Measurements from ENCODE around the gene RAD54L.

The RAD54L gene

GRCh38 chr1:46288485-46289133 is 41.0 kb downstream of the RAD54L start:
- H3K4me1 ChIP-seq (ENCODE audit: low read length) = no peaks in the 10 kb centered on the region
- no peak overlapping the region for H2AFZ ChIP-seq (ENCODE audit: low read depth, low read length)
- TF ChIP-seq EZH2phosphoT487 (IDR thresholded peaks at IDR 0.05; ENCODE audit: low read depth) (no peak), CTCF (IDR thresholded peaks at IDR 0.05; ENCODE audit: low read depth, low read length) (no peak)
- H3K9me3 ChIP-seq (ENCODE audit: insufficient read depth, low read length) = no peaks in the 10 kb centered on the region
- no peak overlapping the region for H3K4me3 ChIP-seq (ENCODE audit: low read length)
- no peak overlapping the region for H3K4me2 ChIP-seq (ENCODE audit: low read length)
- no peaks in the 10 kb centered on the region for H4K20me1 ChIP-seq (ENCODE audit: insufficient read depth, low read length)
- H3K79me2 ChIP-seq (ENCODE audit: low read length) = no peaks in the 10 kb centered on the region
- H3K9ac ChIP-seq (ENCODE audit: low read length) = no peak overlapping the region
- peaks cover 25% of the 10 kb centered on the region for H3K36me3 ChIP-seq (replicated peaks; ENCODE audit: low read depth, low read length)
- H3K27ac ChIP-seq (ENCODE audit: low read length) = no peak overlapping the region
- no peaks in the 10 kb centered on the region for H3K27me3 ChIP-seq (ENCODE audit: low read depth, low read length)

- H3K27me3 ChIP-seq (ENCODE audit: low read depth, low read length) = no peaks in the 10 kb centered on the region
- no peak overlapping the region for H2AFZ ChIP-seq (ENCODE audit: low read depth, low read length)
- H4K20me1 ChIP-seq (ENCODE audit: insufficient read depth, low read length) = no peaks in the 10 kb centered on the region
- no peaks in the 10 kb centered on the region for H3K79me2 ChIP-seq (ENCODE audit: low read length)
- H3K27ac ChIP-seq (ENCODE audit: low read length) = no peak overlapping the region
- H3K36me3 ChIP-seq (replicated peaks; ENCODE audit: low read depth, low read length) = peaks cover 23% of the 10 kb centered on the region
- no peaks in the 10 kb centered on the region for H3K4me1 ChIP-seq (ENCODE audit: low read length)
- no peak overlapping the region for H3K9ac ChIP-seq (ENCODE audit: low read length)
- no peak overlapping the region for H3K4me3 ChIP-seq (ENCODE audit: low read length)
- H3K9me3 ChIP-seq (ENCODE audit: insufficient read depth, low read length) = no peaks in the 10 kb centered on the region
- no peak overlapping the region for H3K4me2 ChIP-seq (ENCODE audit: low read length)
- TF ChIP-seq CTCF (IDR thresholded peaks at IDR 0.05; ENCODE audit: low read depth, low read length) (no peak), EZH2phosphoT487 (IDR thresholded peaks at IDR 0.05; ENCODE audit: low read depth) (no peak)
These were observed 41.6 kb downstream of the RAD54L start for GRCh38 chr1:46289134-46289494.

- TF ChIP-seq CTCF (IDR thresholded peaks at IDR 0.05; ENCODE audit: low read depth, low read length) (no peak), EZH2phosphoT487 (IDR thresholded peaks at IDR 0.05; ENCODE audit: low read depth) (no peak)
- H3K4me2 ChIP-seq (ENCODE audit: low read length) = no peak overlapping the region
- no peaks in the 10 kb centered on the region for H3K79me2 ChIP-seq (ENCODE audit: low read length)
- H4K20me1 ChIP-seq (ENCODE audit: insufficient read depth, low read length) = no peaks in the 10 kb centered on the region
- H3K9me3 ChIP-seq (ENCODE audit: insufficient read depth, low read length) = no peaks in the 10 kb centered on the region
- no peak overlapping the region for H2AFZ ChIP-seq (ENCODE audit: low read depth, low read length)
- H3K9ac ChIP-seq (ENCODE audit: low read length) = no peak overlapping the region
- H3K4me3 ChIP-seq (ENCODE audit: low read length) = no peak overlapping the region
- peaks cover 20% of the 10 kb centered on the region for H3K36me3 ChIP-seq (replicated peaks; ENCODE audit: low read depth, low read length)
- no peaks in the 10 kb centered on the region for H3K27me3 ChIP-seq (ENCODE audit: low read depth, low read length)
- H3K4me1 ChIP-seq (ENCODE audit: low read length) = no peaks in the 10 kb centered on the region
- H3K27ac ChIP-seq (ENCODE audit: low read length) = no peak overlapping the region
These were observed 42.4 kb downstream of the RAD54L start for GRCh38 chr1:46289976-46290375.

- H4K20me1 ChIP-seq (ENCODE audit: insufficient read depth, low read length) = peaks cover 14% of the 10 kb centered on the region
- H3K36me3 ChIP-seq (replicated peaks; ENCODE audit: low read depth, low read length) = peaks cover 35% of the 10 kb centered on the region
These were observed 47.7 kb downstream of the RAD54L start for GRCh38 chr1:46295306-46295705.

More at GRCh38 chr1:46295306-46295705, 47.7 kb downstream of the RAD54L start:
- no peak overlapping the region for H2AFZ ChIP-seq (ENCODE audit: low read depth, low read length)
- H3K27ac ChIP-seq (ENCODE audit: low read length) = no peak overlapping the region
- no peaks in the 10 kb centered on the region for H3K9me3 ChIP-seq (ENCODE audit: insufficient read depth, low read length)
- no peak for TF ChIP-seq EZH2phosphoT487 (IDR thresholded peaks at IDR 0.05; ENCODE audit: low read depth)
- TF ChIP-seq CTCF (IDR thresholded peaks at IDR 0.05; ENCODE audit: low read depth, low read length) = no peak
- no peaks in the 10 kb centered on the region for H3K27me3 ChIP-seq (ENCODE audit: low read depth, low read length)
- no peak overlapping the region for H3K4me2 ChIP-seq (ENCODE audit: low read length)
- H3K9ac ChIP-seq (ENCODE audit: low read length) = no peak overlapping the region
- no peaks in the 10 kb centered on the region for H3K4me1 ChIP-seq (ENCODE audit: low read length)
- no peak overlapping the region for H3K4me3 ChIP-seq (ENCODE audit: low read length)
- H3K79me2 ChIP-seq (ENCODE audit: low read length) = peaks cover 26% of the 10 kb centered on the region

Data from OCI-LY3 (cell line).